Sigmoid colon (tissue), 3 donors: ENCODE measurements around the gene SLC10A1.

Experiments used
- POLR2A ChIP-seq, 2 donors: fragments of 450-650 bp; IDR thresholded peaks; one replicate each; pipeline ENCODE4 v1.6.1; 2016; ENCODE audit warnings: antibody characterized with exemption in 2 of 2, mild to moderate bottlenecking in 2 of 2, moderate library complexity in 2 of 2
- TF ChIP-seq, protein P1 (sequence below), 4 experiments: fragments of 450-650 bp in 3 of 4; fragments of 200-600 bp in 1 of 4; IDR thresholded peaks; one replicate each; pipeline ENCODE4 v1.5.1; 2016 to 2019; ENCODE audit warnings: antibody characterized with exemption in 4 of 4, mild to moderate bottlenecking in 3 of 4, moderate library complexity in 2 of 4

DNA sequence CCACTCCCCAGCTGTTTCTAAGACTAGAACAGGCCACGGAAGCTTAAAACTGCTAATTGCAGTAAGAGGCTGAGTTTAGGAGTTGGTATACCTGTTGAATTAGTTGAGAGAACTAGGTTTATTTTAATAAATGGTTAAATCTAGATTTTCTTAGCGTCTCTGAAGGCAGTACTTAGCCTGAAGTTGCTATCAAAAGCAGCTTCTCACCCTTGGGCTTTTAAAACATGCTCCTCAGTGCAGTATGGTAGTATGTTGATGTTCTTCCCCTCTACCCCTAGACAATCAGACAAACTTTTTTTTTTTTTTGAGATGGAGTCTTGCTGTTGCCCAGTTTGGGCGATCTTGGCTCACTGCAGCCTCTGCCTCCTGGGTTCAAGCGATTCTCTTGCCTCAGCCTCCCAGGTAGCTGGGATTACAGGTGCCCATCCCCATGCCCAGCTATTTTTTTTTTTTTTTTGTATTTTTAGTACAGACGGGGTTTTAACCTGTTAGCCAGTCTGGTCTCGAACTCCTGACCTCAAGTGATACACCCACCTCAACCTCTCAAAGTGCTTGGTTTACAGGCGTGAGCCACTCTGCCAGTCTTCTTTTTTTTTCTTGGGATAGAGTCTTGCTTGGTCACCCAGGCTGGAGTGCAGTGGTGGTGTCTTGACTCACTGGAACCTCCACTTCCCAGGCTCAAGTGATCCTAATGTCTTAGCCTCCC is 23.3 kb downstream of the SLC10A1 start:
- TF ChIP-seq, protein P1, sequence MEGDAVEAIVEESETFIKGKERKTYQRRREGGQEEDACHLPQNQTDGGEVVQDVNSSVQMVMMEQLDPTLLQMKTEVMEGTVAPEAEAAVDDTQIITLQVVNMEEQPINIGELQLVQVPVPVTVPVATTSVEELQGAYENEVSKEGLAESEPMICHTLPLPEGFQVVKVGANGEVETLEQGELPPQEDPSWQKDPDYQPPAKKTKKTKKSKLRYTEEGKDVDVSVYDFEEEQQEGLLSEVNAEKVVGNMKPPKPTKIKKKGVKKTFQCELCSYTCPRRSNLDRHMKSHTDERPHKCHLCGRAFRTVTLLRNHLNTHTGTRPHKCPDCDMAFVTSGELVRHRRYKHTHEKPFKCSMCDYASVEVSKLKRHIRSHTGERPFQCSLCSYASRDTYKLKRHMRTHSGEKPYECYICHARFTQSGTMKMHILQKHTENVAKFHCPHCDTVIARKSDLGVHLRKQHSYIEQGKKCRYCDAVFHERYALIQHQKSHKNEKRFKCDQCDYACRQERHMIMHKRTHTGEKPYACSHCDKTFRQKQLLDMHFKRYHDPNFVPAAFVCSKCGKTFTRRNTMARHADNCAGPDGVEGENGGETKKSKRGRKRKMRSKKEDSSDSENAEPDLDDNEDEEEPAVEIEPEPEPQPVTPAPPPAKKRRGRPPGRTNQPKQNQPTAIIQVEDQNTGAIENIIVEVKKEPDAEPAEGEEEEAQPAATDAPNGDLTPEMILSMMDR (IDR thresholded peaks at IDR 0.05): no peak
- TF ChIP-seq POLR2A (IDR thresholded peaks at IDR 0.05): no peak
